ENCODE measurements around the gene SLC16A10.

- TF ChIP-seq POLR2AphosphoS5 (IDR thresholded peaks at IDR 0.05), result no peak
- TF ChIP-seq EP300 (IDR thresholded peaks at IDR 0.05), result no peak
- TF ChIP-seq, protein P1, sequence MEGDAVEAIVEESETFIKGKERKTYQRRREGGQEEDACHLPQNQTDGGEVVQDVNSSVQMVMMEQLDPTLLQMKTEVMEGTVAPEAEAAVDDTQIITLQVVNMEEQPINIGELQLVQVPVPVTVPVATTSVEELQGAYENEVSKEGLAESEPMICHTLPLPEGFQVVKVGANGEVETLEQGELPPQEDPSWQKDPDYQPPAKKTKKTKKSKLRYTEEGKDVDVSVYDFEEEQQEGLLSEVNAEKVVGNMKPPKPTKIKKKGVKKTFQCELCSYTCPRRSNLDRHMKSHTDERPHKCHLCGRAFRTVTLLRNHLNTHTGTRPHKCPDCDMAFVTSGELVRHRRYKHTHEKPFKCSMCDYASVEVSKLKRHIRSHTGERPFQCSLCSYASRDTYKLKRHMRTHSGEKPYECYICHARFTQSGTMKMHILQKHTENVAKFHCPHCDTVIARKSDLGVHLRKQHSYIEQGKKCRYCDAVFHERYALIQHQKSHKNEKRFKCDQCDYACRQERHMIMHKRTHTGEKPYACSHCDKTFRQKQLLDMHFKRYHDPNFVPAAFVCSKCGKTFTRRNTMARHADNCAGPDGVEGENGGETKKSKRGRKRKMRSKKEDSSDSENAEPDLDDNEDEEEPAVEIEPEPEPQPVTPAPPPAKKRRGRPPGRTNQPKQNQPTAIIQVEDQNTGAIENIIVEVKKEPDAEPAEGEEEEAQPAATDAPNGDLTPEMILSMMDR (IDR thresholded peaks at IDR 0.05), result no peak
These were observed 190.5 kb downstream of the SLC16A10 start for GRCh38 chr6:111277819-111278218.

Data from sigmoid colon (tissue), 4 donors.